ENCODE results near the gene MOB1B. TPM values are rescaled to one million over a fixed set of nuclear protein-coding genes. Genes with fewer than 3 reads are reported as not detected.

The MOB1B gene
- total RNA-seq, 2 donors from 2014 or later: 9.2 to 12.7 TPM

DNA sequence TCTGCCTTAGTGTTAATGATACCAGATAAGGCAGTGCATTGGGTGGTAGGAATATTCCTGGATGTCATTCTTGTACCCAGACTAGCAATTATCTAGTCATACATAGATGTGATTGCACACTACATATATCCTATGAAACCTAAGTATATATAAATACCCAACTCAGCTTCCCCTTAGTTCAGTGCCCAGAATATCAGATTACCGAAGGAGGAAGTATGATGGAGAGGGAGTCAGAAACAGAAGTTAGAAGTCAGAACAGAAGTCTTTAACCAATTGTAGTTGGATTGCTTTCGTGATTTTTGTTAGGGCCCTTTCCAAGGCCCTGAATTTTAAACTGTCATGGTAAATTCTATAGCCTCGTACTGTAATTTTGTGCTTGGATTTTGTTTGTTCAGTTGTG lies 42.9 kb downstream of the MOB1B start:
- no peak for TF ChIP-seq POLR2A (IDR thresholded peaks at IDR 0.05)
- TF ChIP-seq, protein P1, sequence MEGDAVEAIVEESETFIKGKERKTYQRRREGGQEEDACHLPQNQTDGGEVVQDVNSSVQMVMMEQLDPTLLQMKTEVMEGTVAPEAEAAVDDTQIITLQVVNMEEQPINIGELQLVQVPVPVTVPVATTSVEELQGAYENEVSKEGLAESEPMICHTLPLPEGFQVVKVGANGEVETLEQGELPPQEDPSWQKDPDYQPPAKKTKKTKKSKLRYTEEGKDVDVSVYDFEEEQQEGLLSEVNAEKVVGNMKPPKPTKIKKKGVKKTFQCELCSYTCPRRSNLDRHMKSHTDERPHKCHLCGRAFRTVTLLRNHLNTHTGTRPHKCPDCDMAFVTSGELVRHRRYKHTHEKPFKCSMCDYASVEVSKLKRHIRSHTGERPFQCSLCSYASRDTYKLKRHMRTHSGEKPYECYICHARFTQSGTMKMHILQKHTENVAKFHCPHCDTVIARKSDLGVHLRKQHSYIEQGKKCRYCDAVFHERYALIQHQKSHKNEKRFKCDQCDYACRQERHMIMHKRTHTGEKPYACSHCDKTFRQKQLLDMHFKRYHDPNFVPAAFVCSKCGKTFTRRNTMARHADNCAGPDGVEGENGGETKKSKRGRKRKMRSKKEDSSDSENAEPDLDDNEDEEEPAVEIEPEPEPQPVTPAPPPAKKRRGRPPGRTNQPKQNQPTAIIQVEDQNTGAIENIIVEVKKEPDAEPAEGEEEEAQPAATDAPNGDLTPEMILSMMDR (IDR thresholded peaks at IDR 0.05): no peak
- intact Hi-C loops (cut with DNase I): no loop called here
- no peak for DNase-seq
- Histone ChIP-seq H3K4me1 (no peaks in the 10 kb centered on the region), H3K27ac (no peak overlapping the region), H3K27me3 (no peaks in the 10 kb centered on the region), H3K36me3 (replicated peaks in 1 of 2; ENCODE audit: insufficient read depth in 1 of 2, low read depth in 2 of 2) (no peaks in the 10 kb centered on the region), H3K9me3 (no peaks in the 10 kb centered on the region), H3K4me3 (no peak overlapping the region)
- WGBS, 2 donors: 54 to 59% methylated on average over 3 of the region's 3 CpGs
- ATAC-seq: no peak

DNA sequence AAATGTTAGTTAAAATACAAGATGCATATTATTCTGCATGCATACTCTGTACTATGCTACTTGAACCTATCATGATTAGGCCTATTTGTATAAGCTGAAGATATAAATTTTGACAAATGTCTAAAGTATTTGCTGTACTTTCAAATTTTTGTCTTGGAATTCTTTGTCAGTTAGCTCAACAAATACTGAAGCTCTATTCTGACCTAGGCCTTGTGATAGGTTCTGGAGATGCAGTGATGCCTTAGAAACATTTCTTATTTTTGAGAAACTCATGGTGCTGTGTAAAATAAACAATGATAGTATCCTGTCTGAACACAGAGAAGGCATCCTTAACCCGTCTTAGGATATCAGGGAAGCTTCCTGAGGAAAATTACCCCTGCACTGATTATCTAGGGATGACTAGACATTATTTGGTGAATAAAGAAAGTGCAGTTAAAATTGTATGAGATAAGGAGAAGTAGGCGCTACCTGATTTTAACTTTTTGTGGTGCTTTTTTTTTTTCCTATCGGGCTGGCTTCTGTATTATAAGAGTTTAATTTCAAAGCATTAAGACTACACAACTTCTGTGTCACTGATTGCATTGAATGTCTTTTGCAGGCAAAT lies 43.4 kb downstream of the MOB1B start:
- no peaks in the 10 kb centered on the region for H3K4me1 ChIP-seq
- ATAC-seq: no peak
- TF ChIP-seq, protein P1 (IDR thresholded peaks at IDR 0.05): no peak
- TF ChIP-seq POLR2A (IDR thresholded peaks at IDR 0.05): no peak
- 81 to 90% methylated on average over 3 of the region's 3 CpGs for WGBS, 2 donors
- no peak overlapping the region for H3K27ac ChIP-seq
- H3K36me3 ChIP-seq (replicated peaks in 1 of 2; ENCODE audit: insufficient read depth in 1 of 2, low read depth in 2 of 2): no peaks in the 10 kb centered on the region
- H3K9me3 ChIP-seq: no peaks in the 10 kb centered on the region
- no peaks in the 10 kb centered on the region for H3K27me3 ChIP-seq
- intact Hi-C loops (cut with DNase I): no loop called here
- no peak for DNase-seq
- H3K4me3 ChIP-seq: no peak overlapping the region

DNA sequence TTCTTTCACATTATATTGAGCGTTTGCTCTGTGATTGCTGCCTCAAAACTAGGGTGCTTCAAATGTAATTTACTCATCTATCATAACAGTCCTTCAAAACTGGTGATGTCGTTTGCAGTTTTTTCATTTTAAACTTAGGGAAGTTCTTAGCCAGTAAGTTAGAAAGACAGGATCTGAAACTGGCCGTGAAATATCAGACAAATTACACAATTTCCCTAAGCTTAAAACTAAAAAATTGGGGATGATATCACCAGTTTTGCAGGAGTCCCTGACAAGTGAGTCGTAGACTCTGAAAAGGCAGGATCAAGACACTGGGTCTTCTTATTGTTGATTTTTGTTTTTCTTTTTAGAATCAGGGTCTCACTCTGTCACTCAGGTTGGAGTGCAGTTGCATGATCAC lies 44.8 kb downstream of the MOB1B start:
- no peaks in the 10 kb centered on the region for H3K4me1 ChIP-seq
- DNase-seq (no peak), ATAC-seq (no peak)
- H3K36me3 ChIP-seq (replicated peaks in 1 of 2; ENCODE audit: insufficient read depth in 1 of 2, low read depth in 2 of 2): no peaks in the 10 kb centered on the region
- no peak overlapping the region for H3K4me3 ChIP-seq
- intact Hi-C loops (cut with DNase I): no loop called here
- TF ChIP-seq, protein P1 (IDR thresholded peaks at IDR 0.05): no peak
- TF ChIP-seq POLR2A (IDR thresholded peaks at IDR 0.05): no peak
- H3K27ac ChIP-seq: no peak overlapping the region
- no peaks in the 10 kb centered on the region for H3K27me3 ChIP-seq
- 77 to 91% methylated on average over 4 of the region's 4 CpGs for whole genome bisulfite sequencing, 2 donors
- H3K9me3 ChIP-seq: no peaks in the 10 kb centered on the region

DNA sequence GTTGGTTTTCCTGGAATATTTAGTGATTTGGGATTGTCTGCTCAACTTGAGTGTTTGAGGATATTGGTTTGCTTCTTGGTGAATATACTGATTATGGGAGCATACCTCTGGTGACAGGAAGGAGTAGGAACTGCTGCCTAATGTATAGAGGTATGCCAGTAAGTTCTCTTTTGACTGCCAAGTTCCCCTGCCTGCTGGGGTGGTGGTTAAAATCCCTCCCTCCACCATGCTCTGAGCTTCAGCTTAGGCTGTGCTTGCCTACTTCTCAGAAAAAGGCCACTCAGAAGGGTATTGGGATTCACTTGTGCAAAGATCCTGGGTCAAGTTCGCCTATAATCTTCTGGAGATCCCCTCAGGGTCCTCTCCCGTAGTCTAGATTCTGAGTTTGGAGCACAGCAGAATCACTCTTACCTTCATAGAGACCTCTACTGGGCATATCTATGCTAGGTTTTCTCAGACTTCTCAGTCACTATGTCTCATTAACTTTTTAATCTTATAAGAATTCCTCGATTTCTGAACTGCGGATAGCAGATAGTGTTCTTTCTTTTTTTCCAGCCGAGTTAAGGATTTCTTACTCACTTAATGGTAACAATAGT lies 46.6 kb downstream of the MOB1B start:
- Histone ChIP-seq H3K9me3 (no peaks in the 10 kb centered on the region), H3K27ac (no peak overlapping the region), H3K36me3 (replicated peaks in 1 of 2; ENCODE audit: insufficient read depth in 1 of 2, low read depth in 2 of 2) (no peaks in the 10 kb centered on the region), H3K27me3 (no peaks in the 10 kb centered on the region), H3K4me3 (no peak overlapping the region), H3K4me1 (no peaks in the 10 kb centered on the region)
- TF ChIP-seq, protein P1 (IDR thresholded peaks at IDR 0.05): no peak
- TF ChIP-seq POLR2A (IDR thresholded peaks at IDR 0.05): no peak
- DNase-seq: no peak
- WGBS, 2 donors: 35 to 51% methylated on average over 5 of the region's 5 CpGs
- ATAC-seq: no peak
- intact Hi-C loops (cut with DNase I): no loop called here

GRCh38 chr4:70954032-70954431 lies 51.9 kb downstream of the MOB1B start:
- 33 to 100% methylated on average over 1 of the region's 1 CpG for WGBS, 2 donors
- intact Hi-C loops (cut with DNase I): no loop called here
- no peak for TF ChIP-seq POLR2A (IDR thresholded peaks at IDR 0.05)
- TF ChIP-seq, protein P1 (IDR thresholded peaks at IDR 0.05): no peak
- no peaks in the 10 kb centered on the region for H3K9me3 ChIP-seq
- H3K27ac ChIP-seq: no peak overlapping the region
- no peak overlapping the region for H3K4me3 ChIP-seq
- ATAC-seq (no peak), DNase-seq (no peak)
- H3K27me3 ChIP-seq: no peaks in the 10 kb centered on the region
- H3K36me3 ChIP-seq (replicated peaks in 1 of 2; ENCODE audit: insufficient read depth in 1 of 2, low read depth in 2 of 2): no peaks in the 10 kb centered on the region
- no peaks in the 10 kb centered on the region for H3K4me1 ChIP-seq

Measured in body of pancreas (tissue), 4 donors.